Ovary (tissue), 9 donors: Measurements from ENCODE around the gene LRRIQ1. TPM values are rescaled to one million over a fixed set of nuclear protein-coding genes. Genes with fewer than 3 reads are reported as not detected.

ENCODE experiments used
- DNase-seq, 5 donors: peaks; one replicate each; pipeline ENCODE4 v3.0.0-alpha.2; 2019 to 2020
- H3K27ac ChIP-seq, 2 donors: fragments of 200-600 bp; one replicate each; pipeline versions ENCODE4 v1.5.1 to v1.8.0; 2019 to 2022
- H3K27me3 ChIP-seq: fragments of 200-600 bp; one replicate; pipeline ENCODE4 v1.8.0; 2022
- H3K36me3 ChIP-seq: fragments of 200-600 bp; sonication (generic); one replicate; pipeline ENCODE4 v1.5.1; 2019
- H3K4me1 ChIP-seq: one replicate; pipeline ENCODE4 v1.8.1; 2013; ENCODE audit warnings: mild to moderate bottlenecking, moderate library complexity; ENCODE audit not compliant: insufficient read depth
- H3K4me3 ChIP-seq: fragments of 200-600 bp; sonication (generic); one replicate; pipeline ENCODE4 v1.5.1; 2017
- H3K9me3 ChIP-seq, 2 donors: fragments of 200-600 bp in 1 of 2; sonication (generic) in 1 of 2; one replicate each; pipeline versions ENCODE4 v1.5.1 to v1.8.1; 2013 to 2019; ENCODE audit warnings: mild to moderate bottlenecking in 1 of 2, moderate library complexity in 1 of 2
- CTCF ChIP-seq, 3 donors: fragments of 450-650 bp in 2 of 3; fragments of 200-600 bp in 1 of 3; IDR thresholded peaks; one replicate each; pipeline versions ENCODE4 v1.5.1 to v1.8.0; 2016 to 2022; ENCODE audit warnings: antibody characterized with exemption in 3 of 3, mild to moderate bottlenecking in 1 of 3
- EP300 ChIP-seq: sonication (generic); formaldehyde crosslinking; IDR thresholded peaks from one replicate; pipeline ENCODE4 v1.6.1; 2017; ENCODE audit warnings: antibody characterized with exemption
- POLR2A ChIP-seq: fragments of 450-650 bp; IDR thresholded peaks from one replicate; pipeline ENCODE4 v1.6.1; 2017; ENCODE audit warnings: antibody characterized with exemption, mild to moderate bottlenecking, moderate library complexity
- WGBS, 3 donors: extraction: QIAGEN DNeasy Blood & Tissue Kit in 1 of 3; methylation state at CpG; one replicate each; pipeline versions ENCODE4 v1.1.5 to v1.1.7; 2013 to 2017; 5-methylcytosine and 5-hydroxymethylcytosine counted together
- intact Hi-C, 4 donors: fragments of 100-400 bp; cut with DNase I; formaldehyde crosslinking; loops; one replicate each; pipeline versions ENCODE4 v1.11.0 to v1.15.1; 2022 to 2023
- polyA plus RNA-seq, 2 donors: library from polyadenylated mRNA; stranded (reverse); fragments of 200-250 nt in 1 of 2; fragments of 350-450 nt in 1 of 2; fragmentation: Illumina TruSeq in 1 of 2; extraction: RNeasy Lipid Tissue Mini Kit (QIAGEN cat#74804) in 1 of 2; gene quantifications; one replicate each; pipeline ENCODE4 v1.2.3, GENCODE V29; 2013 to 2014
- total RNA-seq, 7 donors: library from RNA; depleted of rRNA in 2 of 7; stranded (reverse); fragments of >200 nt in 2 of 7; fragmentation: NEBNext Ultra II Directional in 3 of 7; extraction: Animal tissue kit (Norgen Biotek cat#: 25700) in 3 of 7; gene quantifications; one replicate each; pipeline versions ENCODE4 v1.1.0 to v1.2.4, GENCODE V29; 2016 to 2023
- donor health status: DM: no; HTN: no; CAD: no; lungs with moderate emphysema.
- donor health status: DM: no; HTN: no; CAD: no.
- donor health status: Bipolar disorder and iron deficiency.
- donor health status: DM: yes; HTN: yes; CAD: no.
- donor health status: DM: no; HTN: no; CAD: no.
- donor health status: DM: yes; HTN: yes; CAD: no.

The LRRIQ1 gene
- total and polyA plus RNA-seq, 9 donors, result 0.04 to 18.6 (median 1.2) TPM; not detected in 1

GRCh38 chr12:85007836-85008235 is 28.3 kb upstream of the LRRIQ1 start:
- intact Hi-C loops, result no loop called here
- TF ChIP-seq POLR2A (no peak), CTCF (IDR thresholded peaks at IDR 0.05) (no peak), EP300 (no peak)

DNA sequence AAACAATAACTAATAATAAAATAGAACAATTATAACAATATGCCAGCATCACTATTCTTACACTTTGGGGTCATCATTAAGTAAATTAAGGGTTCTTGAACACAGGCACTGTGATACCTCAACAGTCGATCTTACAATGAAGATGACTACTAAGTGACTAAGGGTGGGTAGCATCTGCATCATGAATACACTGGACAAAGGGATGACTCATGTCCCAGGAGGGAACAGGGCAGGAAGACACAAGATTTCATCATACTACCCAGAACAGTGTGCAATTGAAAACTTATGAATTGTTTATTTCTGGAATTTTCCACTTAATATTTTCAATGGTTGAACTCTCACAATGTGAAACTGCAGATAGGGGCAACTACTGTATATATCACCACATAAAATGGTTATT is 19.7 kb upstream of the LRRIQ1 start:
- DNase-seq, result no peak
- no peak overlapping the region for H3K27ac ChIP-seq

More at GRCh38 chr12:85007836-85008235, 28.3 kb upstream of the LRRIQ1 start:
- Histone ChIP-seq H3K4me1 (no peaks in the 10 kb centered on the region), H3K4me3 (no peak overlapping the region), H3K27ac (no peak overlapping the region), H3K9me3 (no peaks in the 10 kb centered on the region), H3K36me3 (no peaks in the 10 kb centered on the region), H3K27me3 (no peaks in the 10 kb centered on the region)
- no peak for DNase-seq
- WGBS, 3 donors, result 34 to 57% (median 50%) methylated on average over 4 of the region's 4 CpGs

DNA sequence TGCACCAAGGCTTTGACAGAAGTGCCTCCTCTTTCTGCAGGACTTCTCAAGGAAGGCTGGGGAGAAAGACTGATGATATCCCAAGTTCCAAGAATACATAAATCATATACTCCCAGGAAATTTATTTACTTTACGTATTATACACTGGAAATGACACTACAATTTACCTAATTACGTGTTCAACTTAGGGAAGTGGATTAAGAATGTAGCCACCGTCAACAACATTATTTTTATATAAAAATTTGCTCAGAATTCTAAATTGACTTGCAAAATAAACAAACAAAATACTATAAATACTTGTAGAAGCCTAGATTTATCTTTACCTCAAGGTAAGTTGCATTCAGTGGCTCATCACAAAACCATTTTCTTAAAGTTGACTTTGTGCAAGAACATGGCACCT is 19.0 kb upstream of the LRRIQ1 start:
- Histone ChIP-seq H3K9me3 (no peaks in the 10 kb centered on the region), H3K27me3 (no peaks in the 10 kb centered on the region), H3K4me3 (no peak overlapping the region), H3K4me1 (no peaks in the 10 kb centered on the region), H3K36me3 (no peaks in the 10 kb centered on the region), H3K27ac (no peak overlapping the region)
- no peak for DNase-seq
- TF ChIP-seq EP300 (no peak), POLR2A (no peak), CTCF (IDR thresholded peaks at IDR 0.05) (no peak)
- 59 to 73% (median 70%) methylated on average over 3 of the region's 3 CpGs for whole genome bisulfite sequencing, 3 donors
- intact Hi-C loops, result no loop called here

More for the DNA sequence above, 19.7 kb upstream of the LRRIQ1 start:
- TF ChIP-seq CTCF (IDR thresholded peaks at IDR 0.05) (no peak), POLR2A (no peak), EP300 (no peak)
- Histone ChIP-seq H3K27me3 (no peaks in the 10 kb centered on the region), H3K9me3 (no peaks in the 10 kb centered on the region), H3K4me1 (no peaks in the 10 kb centered on the region), H3K36me3 (no peaks in the 10 kb centered on the region), H3K4me3 (no peak overlapping the region)
- intact Hi-C loops, result no loop called here
- 69 to 80% (median 77%) methylated on average over 1 of the region's 1 CpG for WGBS, 3 donors

DNA sequence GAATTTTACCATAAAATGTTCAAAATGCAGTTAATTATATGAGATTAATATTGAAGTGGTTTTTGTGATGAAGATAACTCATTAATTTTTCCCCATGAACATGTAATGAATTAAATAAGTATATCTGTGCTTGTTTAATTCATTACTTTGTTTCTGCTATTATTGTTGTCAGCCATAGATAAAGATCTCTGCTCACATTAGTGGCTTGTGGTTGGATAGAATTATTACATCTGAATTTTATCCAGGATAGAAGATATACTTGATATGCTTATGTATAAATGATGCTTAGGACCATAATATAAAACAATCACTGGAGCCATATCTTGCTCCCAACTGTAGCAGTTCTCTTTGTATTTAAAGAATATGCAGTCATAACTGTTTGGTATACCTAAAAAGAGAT is 18.5 kb upstream of the LRRIQ1 start:
- Histone ChIP-seq H3K27ac (no peak overlapping the region), H3K4me3 (no peak overlapping the region), H3K4me1 (no peaks in the 10 kb centered on the region), H3K36me3 (no peaks in the 10 kb centered on the region), H3K27me3 (no peaks in the 10 kb centered on the region), H3K9me3 (no peaks in the 10 kb centered on the region)
- TF ChIP-seq CTCF (IDR thresholded peaks at IDR 0.05), result no peak
- TF ChIP-seq EP300, result no peak
- no peak for TF ChIP-seq POLR2A
- DNase-seq, result no peak
- intact Hi-C loops, result no loop called here

DNA sequence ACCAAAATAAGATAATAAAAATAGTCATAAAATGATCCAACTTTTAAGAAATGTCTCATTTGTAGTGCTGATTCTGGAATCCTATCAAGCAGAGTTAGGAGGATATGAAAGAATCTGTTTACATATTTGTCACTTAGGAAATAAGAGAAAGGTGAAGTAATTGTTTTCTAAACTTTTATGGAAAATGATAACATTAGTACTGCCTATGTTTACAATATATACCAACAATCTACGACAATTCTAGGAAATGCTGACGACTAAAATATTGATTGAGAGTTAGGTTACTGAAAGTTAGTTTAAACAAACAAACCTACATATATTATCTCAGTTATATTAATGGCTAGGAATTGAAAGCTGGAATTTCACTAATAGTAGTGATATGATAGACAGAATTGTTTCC is 18.1 kb upstream of the LRRIQ1 start:
- H3K4me3 ChIP-seq, result no peak overlapping the region
- H3K9me3 ChIP-seq, result no peaks in the 10 kb centered on the region
- intact Hi-C loops, result no loop called here
- 32 to 58% (median 38%) methylated on average over 2 of the region's 2 CpGs for WGBS, 3 donors
- H3K27me3 ChIP-seq, result no peaks in the 10 kb centered on the region
- H3K4me1 ChIP-seq, result no peaks in the 10 kb centered on the region
- DNase-seq, result no peak
- no peak overlapping the region for H3K27ac ChIP-seq
- TF ChIP-seq EP300 (no peak), POLR2A (no peak)
- H3K36me3 ChIP-seq, result no peaks in the 10 kb centered on the region
